Suprapubic skin (tissue), 4 donors: Measurements from ENCODE around the gene FKBP9. TPM values are rescaled to one million over a fixed set of nuclear protein-coding genes. Genes with fewer than 3 reads are reported as not detected.

ENCODE experiments used
- DNase-seq, 2 donors: peaks; one replicate each; pipeline ENCODE4 v3.0.0-alpha.2; 2019; ENCODE audit warnings: low spot score in 2 of 2
- H3K27ac ChIP-seq: fragments of 200-600 bp; sonication (generic); one replicate; pipeline ENCODE4 v1.5.1; 2019
- H3K27me3 ChIP-seq: fragments of 200-600 bp; sonication (generic); one replicate; pipeline ENCODE4 v1.5.1; 2019
- H3K36me3 ChIP-seq: fragments of 200-600 bp; sonication (generic); one replicate; pipeline ENCODE4 v1.5.1; 2019
- H3K4me1 ChIP-seq: fragments of 200-600 bp; sonication (generic); one replicate; pipeline ENCODE4 v1.5.1; 2019
- H3K4me3 ChIP-seq: fragments of 200-600 bp; sonication (generic); one replicate; pipeline ENCODE4 v1.5.1; 2019; ENCODE audit warnings: mild to moderate bottlenecking
- H3K9me3 ChIP-seq: fragments of 200-600 bp; sonication (generic); one replicate; pipeline ENCODE4 v1.5.1; 2019
- EP300 ChIP-seq: sonication (generic); formaldehyde crosslinking; IDR thresholded peaks from one replicate; pipeline ENCODE4 v1.6.1; 2017; ENCODE audit warnings: antibody characterized with exemption
- POLR2A ChIP-seq, 2 donors: fragments of 450-650 bp; IDR thresholded peaks; one replicate each; pipeline ENCODE4 v1.6.1; 2017; ENCODE audit warnings: antibody characterized with exemption in 2 of 2, mild to moderate bottlenecking in 2 of 2, moderate library complexity in 2 of 2
- POLR2AphosphoS5 ChIP-seq, 3 donors: sonication (generic); formaldehyde crosslinking; IDR thresholded peaks; one replicate each; pipeline ENCODE4 v1.6.1; 2017; ENCODE audit warnings: antibody characterized with exemption in 3 of 3
- WGBS: methylation state at CpG from one replicate; pipeline ENCODE4 v1.1.5; 2018; 5-methylcytosine and 5-hydroxymethylcytosine counted together
- total RNA-seq, 4 donors: library from RNA; depleted of rRNA; stranded (reverse); fragments of >200 nt; gene quantifications; one replicate each; pipeline ENCODE4 v1.1.0, GENCODE V29; 2016
- TF ChIP-seq, protein P1 (sequence below), 2 donors: fragments of 200-600 bp in 1 of 2; fragments of 450-650 bp in 1 of 2; sonication (generic) in 1 of 2; IDR thresholded peaks; one replicate each; pipeline ENCODE4 v1.5.1; 2016 to 2019; ENCODE audit warnings: antibody characterized with exemption in 2 of 2, mild to moderate bottlenecking in 1 of 2, moderate library complexity in 1 of 2

Gene FKBP9
- total RNA-seq, 4 donors from 2014 or later, result 79.7 to 131 (median 93.5) TPM

GRCh38 chr7:33039903-33040292, 82.7 kb downstream of the FKBP9 start:
- peaks cover 57% of the 10 kb centered on the region for H3K4me1 ChIP-seq
- peak overlapping the region; percentile 34 for H3K27ac ChIP-seq
- no peaks in the 10 kb centered on the region for H3K27me3 ChIP-seq
- H3K9me3 ChIP-seq, result no peaks in the 10 kb centered on the region
- peak overlapping the region; percentile 46 for H3K4me3 ChIP-seq
- H3K36me3 ChIP-seq, result no peaks in the 10 kb centered on the region
- TF ChIP-seq POLR2AphosphoS5 (IDR thresholded peaks at IDR 0.05), result no peak
- TF ChIP-seq POLR2A (IDR thresholded peaks at IDR 0.05), result no peak
- TF ChIP-seq, protein P1, sequence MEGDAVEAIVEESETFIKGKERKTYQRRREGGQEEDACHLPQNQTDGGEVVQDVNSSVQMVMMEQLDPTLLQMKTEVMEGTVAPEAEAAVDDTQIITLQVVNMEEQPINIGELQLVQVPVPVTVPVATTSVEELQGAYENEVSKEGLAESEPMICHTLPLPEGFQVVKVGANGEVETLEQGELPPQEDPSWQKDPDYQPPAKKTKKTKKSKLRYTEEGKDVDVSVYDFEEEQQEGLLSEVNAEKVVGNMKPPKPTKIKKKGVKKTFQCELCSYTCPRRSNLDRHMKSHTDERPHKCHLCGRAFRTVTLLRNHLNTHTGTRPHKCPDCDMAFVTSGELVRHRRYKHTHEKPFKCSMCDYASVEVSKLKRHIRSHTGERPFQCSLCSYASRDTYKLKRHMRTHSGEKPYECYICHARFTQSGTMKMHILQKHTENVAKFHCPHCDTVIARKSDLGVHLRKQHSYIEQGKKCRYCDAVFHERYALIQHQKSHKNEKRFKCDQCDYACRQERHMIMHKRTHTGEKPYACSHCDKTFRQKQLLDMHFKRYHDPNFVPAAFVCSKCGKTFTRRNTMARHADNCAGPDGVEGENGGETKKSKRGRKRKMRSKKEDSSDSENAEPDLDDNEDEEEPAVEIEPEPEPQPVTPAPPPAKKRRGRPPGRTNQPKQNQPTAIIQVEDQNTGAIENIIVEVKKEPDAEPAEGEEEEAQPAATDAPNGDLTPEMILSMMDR (IDR thresholded peaks at IDR 0.05), result no peak
- TF ChIP-seq EP300, result no peak
- no peak for DNase-seq
- 5% methylated on average over 1 of the region's 1 CpG for WGBS

- no peak for DNase-seq
- TF ChIP-seq, protein P1 (IDR thresholded peaks at IDR 0.05), result no peak
- TF ChIP-seq POLR2A (IDR thresholded peaks at IDR 0.05) (no peak), POLR2AphosphoS5 (IDR thresholded peaks at IDR 0.05) (no peak), EP300 (no peak)
- Histone ChIP-seq H3K27me3 (no peaks in the 10 kb centered on the region), H3K4me1 (peaks cover 57% of the 10 kb centered on the region), H3K4me3 (peak overlapping the region; percentile 13), H3K27ac (peak overlapping the region; percentile 51), H3K9me3 (no peaks in the 10 kb centered on the region), H3K36me3 (no peaks in the 10 kb centered on the region)
- WGBS, result 35% methylated on average over 9 of the region's 9 CpGs
Measured at GRCh38 chr7:33040803-33041516, 83.7 kb downstream of the FKBP9 start.

GRCh38 chr7:33041631-33042428, 84.6 kb downstream of the FKBP9 start:
- no peak for DNase-seq
- Histone ChIP-seq H3K4me3 (no peak overlapping the region), H3K27ac (no peak overlapping the region), H3K27me3 (no peaks in the 10 kb centered on the region), H3K9me3 (no peaks in the 10 kb centered on the region), H3K4me1 (peaks cover 57% of the 10 kb centered on the region), H3K36me3 (no peaks in the 10 kb centered on the region)
- TF ChIP-seq POLR2A (IDR thresholded peaks at IDR 0.05), result no peak
- TF ChIP-seq EP300, result no peak
- TF ChIP-seq, protein P1 (IDR thresholded peaks at IDR 0.05), result no peak
- no peak for TF ChIP-seq POLR2AphosphoS5 (IDR thresholded peaks at IDR 0.05)
- WGBS, result 92% methylated on average over 8 of the region's 8 CpGs

DNA sequence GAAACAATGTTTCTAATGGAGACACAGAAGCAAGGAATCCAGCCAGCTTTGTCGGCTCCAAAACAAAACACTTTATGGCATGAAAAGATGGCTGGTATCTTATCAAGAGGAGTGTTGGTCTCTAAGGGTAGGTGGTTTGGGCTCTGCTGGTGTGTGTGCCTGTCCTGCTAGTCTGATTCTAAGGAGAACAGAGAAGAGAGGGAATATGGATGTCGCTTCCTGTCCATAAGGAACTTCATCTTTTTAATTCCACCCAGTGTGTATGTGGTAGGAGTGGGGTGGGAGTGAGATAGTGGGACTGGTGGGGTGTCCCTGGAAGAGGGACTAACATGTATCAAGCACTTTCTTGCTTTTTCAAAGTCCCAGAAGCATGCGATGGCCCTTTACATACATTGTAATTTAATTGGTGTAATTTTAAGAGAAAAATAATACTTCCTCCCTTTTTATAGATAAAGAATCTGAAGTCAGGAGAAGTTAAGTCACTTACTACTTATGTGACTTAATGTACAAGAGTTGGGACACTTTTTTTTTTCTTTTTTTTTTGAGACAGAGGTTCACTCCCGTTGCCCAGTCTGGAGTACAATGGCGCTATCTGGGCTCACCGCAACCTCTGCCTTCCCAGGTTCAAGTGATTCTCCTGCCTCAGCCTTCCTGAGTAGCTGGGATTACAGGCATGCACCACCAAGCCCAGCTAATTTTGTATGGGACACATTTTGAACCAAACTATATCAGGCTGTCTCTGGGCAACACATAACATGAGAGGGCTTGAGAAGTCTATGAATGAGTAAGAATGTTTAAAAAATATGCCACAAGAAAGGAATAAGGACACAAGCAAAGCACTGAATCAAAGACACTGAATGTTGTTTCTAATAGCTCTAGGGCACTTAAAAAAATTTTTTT, 86.5 kb downstream of the FKBP9 start:
- TF ChIP-seq POLR2AphosphoS5 (IDR thresholded peaks at IDR 0.05) (no peak), POLR2A (IDR thresholded peaks at IDR 0.05) (no peak), EP300 (no peak)
- TF ChIP-seq, protein P1 (IDR thresholded peaks at IDR 0.05), result no peak
- peak overlapping the region; percentile 62 for H3K27ac ChIP-seq
- DNase-seq, result no peak
- WGBS, result 88% methylated on average over 6 of the region's 6 CpGs
- peaks cover 47% of the 10 kb centered on the region for H3K4me1 ChIP-seq
- H3K36me3 ChIP-seq, result no peaks in the 10 kb centered on the region
- H3K4me3 ChIP-seq, result no peak overlapping the region
- H3K27me3 ChIP-seq, result no peaks in the 10 kb centered on the region
- H3K9me3 ChIP-seq, result no peaks in the 10 kb centered on the region
